Muscle of leg (tissue), 11 donors: Measurements from ENCODE around the gene WASF3. TPM values are rescaled to one million over a fixed set of nuclear protein-coding genes. Genes with fewer than 3 reads are reported as not detected.

Experiments used
- DNase-seq: peaks from one replicate; pipeline ENCODE4 v3.0.0; 2013
- H3K27ac ChIP-seq: one replicate; pipeline ENCODE4 v1.5.1; 2013; ENCODE audit warnings: mild to moderate bottlenecking, low read length, control low read depth
- H3K27me3 ChIP-seq: one replicate; pipeline ENCODE4 v1.6.1; 2013; ENCODE audit warnings: low read length; ENCODE audit not compliant: control insufficient read depth, insufficient read depth
- H3K36me3 ChIP-seq: one replicate; pipeline ENCODE4 v1.6.1; 2013; ENCODE audit warnings: low read length; ENCODE audit not compliant: control insufficient read depth, insufficient read depth
- H3K4me1 ChIP-seq: one replicate; pipeline ENCODE4 v1.6.1; 2013; ENCODE audit warnings: low read length; ENCODE audit not compliant: control insufficient read depth, insufficient read depth
- H3K4me3 ChIP-seq: one replicate; pipeline ENCODE4 v1.5.1; 2013; ENCODE audit warnings: low read length, control low read depth
- H3K9me3 ChIP-seq: replicated peaks from 2 replicates; pipeline ENCODE4 v1.6.1; 2013; ENCODE audit warnings: low read depth, low read length; ENCODE audit not compliant: control insufficient read depth
- WGBS: methylation state at CpG from one replicate; pipeline ENCODE4 v1.1.5; 2013; ENCODE audit warnings: missing lambda C conversion rate; ENCODE audit not compliant: insufficient coverage; 5-methylcytosine and 5-hydroxymethylcytosine counted together
- polyA plus RNA-seq, 8 donors: library from polyadenylated mRNA; unstranded; fragments of 120-200 nt; gene quantifications; one replicate each; pipeline versions ENCODE4 v1.2.1 to v1.2.3, GENCODE V29; 2013; ENCODE audit warnings: inconsistent platforms in 1 of 8, low replicate concordance in 1 of 8; ENCODE audit not compliant: insufficient read length in 8 of 8, insufficient read depth in 1 of 8
- total RNA-seq: library from RNA; stranded (reverse); fragments of 120-200 nt; gene quantifications from one replicate; pipeline ENCODE4 v1.2.4, GENCODE V29; 2013

The WASF3 gene
- total and polyA plus RNA-seq, 9 donors: 6.2 to 14.7 (median 12.0) TPM

GRCh38 chr13:26688286-26688685, 130.8 kb downstream of the WASF3 start:
- no peaks in the 10 kb centered on the region for H3K27me3 ChIP-seq

DNA sequence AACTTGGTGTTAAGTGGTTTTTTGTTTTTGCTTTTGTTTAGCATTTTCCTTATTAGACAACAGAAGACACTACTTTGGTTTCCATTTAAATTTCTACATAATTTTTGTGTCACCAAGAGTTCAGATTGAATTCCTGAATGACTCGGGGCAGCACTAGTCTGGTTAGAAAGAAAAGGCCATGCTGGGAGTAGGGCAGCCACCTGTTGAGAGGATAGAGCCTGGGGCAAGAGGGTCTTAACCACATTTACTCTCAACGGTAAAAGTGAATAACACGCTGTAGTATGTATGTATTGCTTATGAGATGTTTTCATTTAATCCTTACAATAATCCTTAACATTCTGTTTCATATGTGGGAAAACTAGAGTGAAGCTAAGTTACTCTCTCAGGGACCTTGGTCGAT, 131.5 kb downstream of the WASF3 start:
- Histone ChIP-seq H3K36me3 (peaks cover 31% of the 10 kb centered on the region), H3K9me3 (peaks cover 20% of the 10 kb centered on the region), H3K27me3 (no peaks in the 10 kb centered on the region), H3K4me1 (no peaks in the 10 kb centered on the region), H3K4me3 (no peak overlapping the region), H3K27ac (no peak overlapping the region)
- 100% methylated on average over 1 of the region's 4 CpGs for WGBS
- no peak for DNase-seq

More at GRCh38 chr13:26688286-26688685, 130.8 kb downstream of the WASF3 start:
- Histone ChIP-seq H3K4me3 (no peak overlapping the region), H3K9me3 (peaks cover 20% of the 10 kb centered on the region), H3K27ac (no peak overlapping the region), H3K36me3 (peaks cover 36% of the 10 kb centered on the region), H3K4me1 (no peaks in the 10 kb centered on the region)
- DNase-seq: peak; percentile 22
- WGBS: 80% methylated on average over 1 of the region's 8 CpGs

GRCh38 chr13:26693749-26694463, 136.4 kb downstream of the WASF3 start:
- peaks cover 13% of the 10 kb centered on the region for H3K36me3 ChIP-seq

GRCh38 chr13:26694609-26695359, 137.3 kb downstream of the WASF3 start:
- Histone ChIP-seq H3K9me3 (peaks cover 13% of the 10 kb centered on the region), H3K36me3 (peaks cover 6% of the 10 kb centered on the region), H3K27me3 (peaks cover 2% of the 10 kb centered on the region), H3K4me3 (no peak overlapping the region), H3K4me1 (peaks cover 9% of the 10 kb centered on the region), H3K27ac (no peak overlapping the region)
- no peak for DNase-seq
- 89% methylated on average over 13 of the region's 19 CpGs for WGBS

More at GRCh38 chr13:26693749-26694463, 136.4 kb downstream of the WASF3 start:
- DNase-seq: no peak
- Histone ChIP-seq H3K27ac (no peak overlapping the region), H3K4me3 (no peak overlapping the region), H3K4me1 (peaks cover 9% of the 10 kb centered on the region), H3K27me3 (peaks cover 2% of the 10 kb centered on the region), H3K9me3 (peaks cover 20% of the 10 kb centered on the region)
- 72% methylated on average over 8 of the region's 10 CpGs for WGBS

- 74% methylated on average over 8 of the region's 9 CpGs for WGBS
- H3K27ac ChIP-seq: no peak overlapping the region
- H3K4me1 ChIP-seq: peaks cover 9% of the 10 kb centered on the region
These were observed 137.8 kb downstream of the WASF3 start for GRCh38 chr13:26695360-26695705.

GRCh38 chr13:26695891-26696311, 138.4 kb downstream of the WASF3 start:
- Histone ChIP-seq H3K36me3 (no peaks in the 10 kb centered on the region), H3K27ac (no peak overlapping the region), H3K4me3 (no peak overlapping the region), H3K9me3 (peaks cover 6% of the 10 kb centered on the region), H3K4me1 (peaks cover 9% of the 10 kb centered on the region), H3K27me3 (peaks cover 2% of the 10 kb centered on the region)
- WGBS: 41% methylated on average over 15 of the region's 15 CpGs
- no peak for DNase-seq

More at GRCh38 chr13:26695360-26695705, 137.8 kb downstream of the WASF3 start:
- Histone ChIP-seq H3K9me3 (peaks cover 8% of the 10 kb centered on the region), H3K4me3 (no peak overlapping the region), H3K36me3 (peaks cover 2% of the 10 kb centered on the region), H3K27me3 (peaks cover 2% of the 10 kb centered on the region)
- DNase-seq: no peak

- peaks cover 2% of the 10 kb centered on the region for H3K27me3 ChIP-seq
- H3K4me3 ChIP-seq: no peak overlapping the region
- H3K4me1 ChIP-seq: peaks cover 9% of the 10 kb centered on the region
- no peaks in the 10 kb centered on the region for H3K9me3 ChIP-seq
- no peak for DNase-seq
- no peak overlapping the region for H3K27ac ChIP-seq
- H3K36me3 ChIP-seq: no peaks in the 10 kb centered on the region
- 80% methylated on average over 18 of the region's 21 CpGs for WGBS
These were observed 139.8 kb downstream of the WASF3 start for GRCh38 chr13:26697069-26697955.

- Histone ChIP-seq H3K4me3 (no peak overlapping the region), H3K27me3 (peaks cover 2% of the 10 kb centered on the region), H3K4me1 (peaks cover 9% of the 10 kb centered on the region), H3K27ac (no peak overlapping the region), H3K36me3 (no peaks in the 10 kb centered on the region), H3K9me3 (no peaks in the 10 kb centered on the region)
- 12% methylated on average over 23 of the region's 29 CpGs for WGBS
- DNase-seq: peak; percentile 92
These were observed 141.1 kb downstream of the WASF3 start for GRCh38 chr13:26698392-26699196.

DNA sequence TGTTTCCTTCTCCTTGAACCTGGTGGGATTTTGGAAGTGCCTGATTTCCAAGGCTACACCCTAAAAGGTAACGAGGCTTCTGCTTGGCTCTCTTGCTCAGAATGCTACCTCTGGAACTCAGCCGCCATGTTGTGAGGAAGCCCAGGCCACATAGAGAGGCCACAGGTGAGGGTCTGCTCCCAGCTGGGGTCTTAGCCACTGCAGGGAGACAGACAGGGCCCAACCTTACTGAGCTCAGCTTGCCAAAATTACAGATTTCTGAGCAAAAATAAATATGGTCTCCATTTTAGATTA, 141.7 kb downstream of the WASF3 start:
- no peaks in the 10 kb centered on the region for H3K36me3 ChIP-seq
- WGBS: 100% methylated on average over 1 of the region's 2 CpGs
- peaks cover 9% of the 10 kb centered on the region for H3K4me1 ChIP-seq
- H3K27me3 ChIP-seq: peaks cover 2% of the 10 kb centered on the region
- DNase-seq: no peak
- H3K9me3 ChIP-seq: no peaks in the 10 kb centered on the region
- H3K27ac ChIP-seq: no peak overlapping the region
- H3K4me3 ChIP-seq: no peak overlapping the region
